HepG2 (cell line): Measurements from ENCODE around the gene ACSF3.

Experiments
- KDM5B ChIP-seq: sonication (generic); formaldehyde crosslinking; IDR thresholded peaks from 2 replicates; pipeline ENCODE4 v1.4.0; 2020; ENCODE audit warnings: missing genetic modification reagents, mild to moderate bottlenecking, borderline replicate concordance
- POLR2AphosphoS5 ChIP-seq: IDR thresholded peaks from 2 replicates; pipeline ENCODE4 v1.6.1; 2012; ENCODE audit warnings: low read depth, low read length
- RAD21 ChIP-seq: fragments of 450-650 bp; formaldehyde crosslinking; IDR thresholded peaks from 2 replicates; pipeline ENCODE4 v1.5.0; 2020; ENCODE audit warnings: mild to moderate bottlenecking
- XRCC5 ChIP-seq: fragments of 200-400 bp; formaldehyde crosslinking; optimal IDR thresholded peaks from 2 replicates; pipeline ENCODE3; 2017; ENCODE audit warnings: mild to moderate bottlenecking, low read length
- ZNF17 ChIP-seq: sonication (generic); formaldehyde crosslinking; IDR thresholded peaks from 2 replicates; pipeline ENCODE4 v1.5.0; 2020; ENCODE audit warnings: mild to moderate bottlenecking, missing genetic modification reagents
- ZNF317 ChIP-seq: sonication (generic); formaldehyde crosslinking; IDR thresholded peaks from 2 replicates; pipeline ENCODE4 v1.5.0; 2020; ENCODE audit warnings: mild to moderate bottlenecking, missing genetic modification reagents
- TF ChIP-seq, protein P1 (sequence below): sonication (generic); formaldehyde crosslinking; IDR thresholded peaks from 2 replicates; pipeline ENCODE4 v1.4.0; 2020; ENCODE audit warnings: missing genetic modification reagents
- TF ChIP-seq, protein P2 (sequence below): sonication (generic); formaldehyde crosslinking; IDR thresholded peaks from 2 replicates; pipeline ENCODE4 v1.5.0; 2020; ENCODE audit warnings: mild to moderate bottlenecking, missing genetic modification reagents, moderate library complexity

DNA sequence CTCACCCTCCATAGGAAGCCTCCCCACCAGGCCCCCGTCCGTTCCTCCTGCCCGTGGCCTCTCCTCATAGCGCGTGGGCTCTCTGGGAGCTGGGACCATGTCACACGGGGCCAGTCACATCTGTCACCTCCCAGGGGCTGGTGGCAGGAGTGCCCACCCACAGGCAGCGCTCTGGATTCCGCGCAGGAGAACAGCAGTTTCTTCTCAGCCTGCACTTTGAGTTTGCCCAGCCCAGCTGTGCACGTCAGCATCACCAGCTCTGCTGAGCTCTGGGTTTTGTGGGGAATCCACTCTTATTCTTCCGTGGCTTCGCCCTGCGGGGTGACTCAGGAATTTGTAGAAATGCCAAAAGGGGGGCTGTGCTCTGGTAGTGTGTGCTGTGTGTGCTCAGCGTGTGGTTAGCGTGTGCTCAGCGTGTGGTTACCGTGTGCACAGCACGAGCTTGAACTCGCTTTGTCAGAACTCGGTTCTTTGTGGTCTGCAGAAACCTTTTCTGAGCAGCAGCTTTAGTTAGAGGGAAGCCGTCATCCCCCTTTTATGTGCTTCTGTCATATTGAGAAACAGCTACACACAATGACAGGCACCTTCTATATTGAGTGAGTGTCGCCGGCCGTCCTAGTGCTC, 3.2 kb downstream of the ACSF3 start:
- TF ChIP-seq, protein P1, sequence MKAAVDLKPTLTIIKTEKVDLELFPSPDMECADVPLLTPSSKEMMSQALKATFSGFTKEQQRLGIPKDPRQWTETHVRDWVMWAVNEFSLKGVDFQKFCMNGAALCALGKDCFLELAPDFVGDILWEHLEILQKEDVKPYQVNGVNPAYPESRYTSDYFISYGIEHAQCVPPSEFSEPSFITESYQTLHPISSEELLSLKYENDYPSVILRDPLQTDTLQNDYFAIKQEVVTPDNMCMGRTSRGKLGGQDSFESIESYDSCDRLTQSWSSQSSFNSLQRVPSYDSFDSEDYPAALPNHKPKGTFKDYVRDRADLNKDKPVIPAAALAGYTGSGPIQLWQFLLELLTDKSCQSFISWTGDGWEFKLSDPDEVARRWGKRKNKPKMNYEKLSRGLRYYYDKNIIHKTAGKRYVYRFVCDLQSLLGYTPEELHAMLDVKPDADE (CRISPR knock-in tag) = no peak
- TF ChIP-seq RAD21 (CRISPR knock-in tag) (no peak), KDM5B (CRISPR knock-in tag) (no peak), POLR2AphosphoS5 (no peak), ZNF317 (no peak), ZNF17 (no peak), XRCC5 (no peak)
- TF ChIP-seq, protein P2, sequence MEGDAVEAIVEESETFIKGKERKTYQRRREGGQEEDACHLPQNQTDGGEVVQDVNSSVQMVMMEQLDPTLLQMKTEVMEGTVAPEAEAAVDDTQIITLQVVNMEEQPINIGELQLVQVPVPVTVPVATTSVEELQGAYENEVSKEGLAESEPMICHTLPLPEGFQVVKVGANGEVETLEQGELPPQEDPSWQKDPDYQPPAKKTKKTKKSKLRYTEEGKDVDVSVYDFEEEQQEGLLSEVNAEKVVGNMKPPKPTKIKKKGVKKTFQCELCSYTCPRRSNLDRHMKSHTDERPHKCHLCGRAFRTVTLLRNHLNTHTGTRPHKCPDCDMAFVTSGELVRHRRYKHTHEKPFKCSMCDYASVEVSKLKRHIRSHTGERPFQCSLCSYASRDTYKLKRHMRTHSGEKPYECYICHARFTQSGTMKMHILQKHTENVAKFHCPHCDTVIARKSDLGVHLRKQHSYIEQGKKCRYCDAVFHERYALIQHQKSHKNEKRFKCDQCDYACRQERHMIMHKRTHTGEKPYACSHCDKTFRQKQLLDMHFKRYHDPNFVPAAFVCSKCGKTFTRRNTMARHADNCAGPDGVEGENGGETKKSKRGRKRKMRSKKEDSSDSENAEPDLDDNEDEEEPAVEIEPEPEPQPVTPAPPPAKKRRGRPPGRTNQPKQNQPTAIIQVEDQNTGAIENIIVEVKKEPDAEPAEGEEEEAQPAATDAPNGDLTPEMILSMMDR = no peak
